GM10248 (cell line): ENCODE data around the gene NWD2.

Experiments
- CTCF ChIA-PET: fragments of 300-600 bp; sonication (Branson Sonifier 250); formaldehyde crosslinking; extraction: SDS; loops from one replicate; lab custom pipeline; 2021; ENCODE audit warnings: antibody characterized with exemption; lab: Yijun Ruan, JAX
- POLR2A ChIA-PET: fragments of 350-650 bp; sonication (Branson Sonifier 250); formaldehyde crosslinking; extraction: SDS; loops from one replicate; lab custom pipeline; 2020; ENCODE audit warnings: antibody characterized with exemption; lab: Yijun Ruan, JAX
- DNase-seq: peaks from one replicate; pipeline ENCODE4 v3.0.0; 2012; ENCODE audit errors: extremely low spot score
- CTCF ChIP-seq: IDR thresholded peaks from 2 replicates; pipeline ENCODE4 v1.5.1; 2012; ENCODE audit warnings: mild to moderate bottlenecking, low read depth; ENCODE audit errors: extremely low read depth, missing control alignments, control extremely low read depth

NWD2 gene

GRCh38 chr4:37478151-37478550 lies 233.6 kb downstream of the NWD2 start:
- CTCF ChIA-PET: no interaction called here
- DNase-seq: no peak
- TF ChIP-seq CTCF: no peak
- POLR2A ChIA-PET: no interaction called here

GRCh38 chr4:37480509-37480908 lies 236.0 kb downstream of the NWD2 start:
- DNase-seq: no peak
- POLR2A ChIA-PET: no interaction called here
- TF ChIP-seq CTCF: no peak
- CTCF ChIA-PET: no interaction called here

- no peak for DNase-seq
- ChIA-PET CTCF (no interaction called here), POLR2A (no interaction called here)
- TF ChIP-seq CTCF: no peak
Measured at GRCh38 chr4:37481547-37482122, 237.1 kb downstream of the NWD2 start.

GRCh38 chr4:37482236-37482913 lies 237.8 kb downstream of the NWD2 start:
- no peak for TF ChIP-seq CTCF
- ChIA-PET POLR2A (no interaction called here), CTCF (no interaction called here)
- no peak for DNase-seq

- ChIA-PET CTCF (no interaction called here), POLR2A (no interaction called here)
- no peak for DNase-seq
- TF ChIP-seq CTCF: no peak
Measured at GRCh38 chr4:37483610-37484009, 239.1 kb downstream of the NWD2 start.

GRCh38 chr4:37486166-37486565 lies 241.6 kb downstream of the NWD2 start:
- CTCF ChIA-PET: interaction anchor here (2.5 kb wide), 1 partner anchor 33 kb away, joined by 6 read pairs; a partner anchor contains a TSS
- TF ChIP-seq CTCF: no peak
- POLR2A ChIA-PET: no interaction called here
- no peak for DNase-seq
